Measurements from ENCODE around the gene USP9Y. TPM values are rescaled to one million over a fixed set of nuclear protein-coding genes. Genes with fewer than 3 reads are reported as not detected.

Gene USP9Y
- total and polyA plus RNA-seq, 4 experiments from 2014 or later: 56.3 to 58.9 TPM; not detected in 2

DNA sequence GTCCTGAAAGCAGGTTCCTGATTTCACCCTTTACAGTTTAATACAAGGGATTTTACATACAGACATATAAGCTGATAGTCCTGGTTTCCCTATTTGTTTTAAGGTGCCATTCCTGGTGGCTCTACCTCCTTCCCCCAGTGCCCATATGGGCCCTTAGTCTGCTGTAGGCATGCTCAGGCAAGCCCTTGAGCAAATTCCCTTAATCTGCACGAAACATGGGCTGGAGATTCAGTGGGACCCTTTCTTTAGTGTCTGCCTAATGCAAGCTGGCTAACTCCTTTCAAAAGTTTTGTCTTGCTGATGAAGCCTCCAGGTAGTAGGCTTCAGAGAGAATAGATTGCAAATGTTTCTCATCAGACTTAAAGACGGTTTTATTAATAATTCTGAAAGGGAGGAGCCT lies 22.9 kb upstream of the USP9Y start:
- no peak for DNase-seq
- ChIA-PET CTCF (ENCODE audit: partially characterized antibody) (no interaction called here), POLR2A (ENCODE audit: partially characterized antibody) (no interaction called here)
- Mint-ChIP-seq H3K36me3 (peaks cover 0 to 11% of the 10 kb centered on the region in 2 donors), H3K4me1 (peaks cover 0 to 46% (median 14%) of the 10 kb centered on the region in 4 donors), H3K4me3 (peak overlapping the region in 2 of 8 donors; percentile 20 to 25), H3K27me3 (no peaks in the 10 kb centered on the region), H3K9me3 (no peaks in the 10 kb centered on the region), H3K27ac (no peak overlapping the region)
- Histone ChIP-seq H3K36me3 (ENCODE audit: insufficient read depth, low read length) (no peaks in the 10 kb centered on the region), H3K27me3 (ENCODE audit: insufficient read depth, low read length) (no peaks in the 10 kb centered on the region), H3K4me3 (ENCODE audit: low read length in 2 of 2) (no peak overlapping the region), H3K9me3 (ENCODE audit: control insufficient read depth in 1 of 2, low read length in 2 of 2) (no peaks in the 10 kb centered on the region), H3K4me1 (ENCODE audit: insufficient read depth, low read length) (peaks cover 31% of the 10 kb centered on the region), H3K27ac (ENCODE audit: low read depth, low read length) (no peak overlapping the region)
- intact Hi-C loops (cut with micrococcal nuclease): no loop called here

DNA sequence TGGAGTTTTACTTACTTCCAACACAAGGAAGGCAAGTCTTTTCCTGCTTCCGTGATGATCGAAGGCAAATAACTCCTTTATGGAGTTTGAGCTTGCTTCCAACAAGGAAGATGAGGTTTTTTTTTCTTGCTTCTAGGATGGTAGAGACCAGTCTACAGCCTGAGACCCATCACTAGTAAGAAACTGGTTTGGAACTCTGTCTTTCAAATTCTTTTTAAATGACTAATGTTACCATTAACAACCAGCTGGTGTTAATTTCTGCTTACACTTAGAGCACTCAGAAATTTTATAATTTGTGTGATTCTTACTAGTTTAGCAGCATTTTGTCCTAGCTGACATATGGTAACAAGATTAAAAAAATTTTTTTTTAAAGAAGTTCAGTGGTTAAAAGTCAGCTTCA lies 19.5 kb upstream of the USP9Y start:
- no peaks in the 10 kb centered on the region for H3K27me3 Mint-ChIP-seq
- Histone ChIP-seq H3K9me3 (ENCODE audit: control insufficient read depth in 1 of 2, low read length in 2 of 2) (no peaks in the 10 kb centered on the region), H3K27ac (ENCODE audit: low read depth, low read length) (no peak overlapping the region), H3K36me3 (ENCODE audit: insufficient read depth, low read length) (no peaks in the 10 kb centered on the region), H3K4me3 (ENCODE audit: low read length in 2 of 2) (no peak overlapping the region), H3K27me3 (ENCODE audit: insufficient read depth, low read length) (no peaks in the 10 kb centered on the region), H3K4me1 (ENCODE audit: insufficient read depth, low read length) (peaks cover 31% of the 10 kb centered on the region)
- no peak for DNase-seq
- CTCF ChIA-PET (ENCODE audit: partially characterized antibody): no interaction called here
- no peaks in the 10 kb centered on the region for H3K9me3 Mint-ChIP-seq
- intact Hi-C loops (cut with micrococcal nuclease): no loop called here
- H3K36me3 Mint-ChIP-seq: peaks cover 0 to 17% of the 10 kb centered on the region in 2 donors
- POLR2A ChIA-PET (ENCODE audit: partially characterized antibody): no interaction called here
- H3K4me3 Mint-ChIP-seq: peak overlapping the region in 1 of 8 donors; percentile 35
- peaks cover 0 to 44% (median 15%) of the 10 kb centered on the region in 4 donors for H3K4me1 Mint-ChIP-seq
- H3K27ac Mint-ChIP-seq: peak overlapping the region in 1 of 7 donors; percentile 35

DNA sequence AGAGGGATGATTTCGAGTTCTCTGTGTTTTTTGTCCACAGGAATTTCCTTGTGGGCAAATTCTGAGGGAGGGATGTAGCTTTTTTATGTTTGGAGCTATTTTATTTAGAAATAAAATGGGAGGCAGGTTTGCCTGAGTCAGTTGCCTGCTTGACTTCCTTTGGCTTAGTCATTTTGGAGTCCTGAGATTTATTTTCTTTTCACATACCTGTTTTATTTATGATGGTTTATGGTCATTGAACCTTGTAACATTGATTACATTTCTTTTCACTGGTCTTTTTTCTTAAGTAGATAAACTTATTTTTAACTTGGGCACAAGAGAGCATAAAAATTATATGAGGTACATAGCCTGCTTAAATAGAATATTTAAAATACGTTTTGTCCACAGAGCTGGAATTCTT lies 12.7 kb upstream of the USP9Y start:
- Histone ChIP-seq H3K27ac (ENCODE audit: low read depth, low read length) (no peak overlapping the region), H3K9me3 (ENCODE audit: control insufficient read depth in 1 of 2, low read length in 2 of 2) (no peaks in the 10 kb centered on the region), H3K4me1 (ENCODE audit: insufficient read depth, low read length) (no peaks in the 10 kb centered on the region), H3K27me3 (ENCODE audit: insufficient read depth, low read length) (no peaks in the 10 kb centered on the region), H3K36me3 (ENCODE audit: insufficient read depth, low read length) (no peaks in the 10 kb centered on the region), H3K4me3 (ENCODE audit: low read length in 2 of 2) (no peak overlapping the region)
- H3K27ac Mint-ChIP-seq: peak overlapping the region in 1 of 7 donors; percentile 44
- DNase-seq: no peak
- H3K36me3 Mint-ChIP-seq: peaks cover 0 to 44% of the 10 kb centered on the region in 2 donors
- H3K4me3 Mint-ChIP-seq: no peak overlapping the region
- ChIA-PET POLR2A (ENCODE audit: partially characterized antibody) (no interaction called here), CTCF (ENCODE audit: partially characterized antibody) (no interaction called here)
- peaks cover 0 to 9% (median 0%) of the 10 kb centered on the region in 4 donors for H3K4me1 Mint-ChIP-seq
- H3K27me3 Mint-ChIP-seq: no peaks in the 10 kb centered on the region
- intact Hi-C loops (cut with micrococcal nuclease): no loop called here
- H3K9me3 Mint-ChIP-seq: no peaks in the 10 kb centered on the region

DNA sequence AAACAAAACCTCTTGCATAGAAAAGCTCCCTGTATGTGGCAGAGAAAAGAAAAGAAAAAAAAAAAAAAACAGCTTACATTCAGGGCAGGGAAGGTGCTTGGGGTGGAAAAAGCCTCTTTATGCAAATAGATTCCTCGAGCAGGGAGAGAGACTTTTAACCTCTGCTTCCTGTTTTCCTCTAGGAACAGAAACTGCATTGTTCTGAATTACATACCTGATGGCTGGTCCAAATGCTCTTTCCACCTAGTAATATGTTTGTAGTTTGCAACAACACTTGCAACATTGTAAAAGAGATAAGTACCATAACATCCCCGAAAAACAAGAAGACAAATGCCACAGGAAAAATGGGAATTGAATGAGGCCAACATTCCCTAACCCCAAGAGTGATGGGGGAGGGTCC lies 944 bp upstream of the USP9Y start:
- Histone ChIP-seq H3K4me3 (ENCODE audit: low read length in 2 of 2) (no peak overlapping the region), H3K27me3 (ENCODE audit: insufficient read depth, low read length) (no peaks in the 10 kb centered on the region), H3K36me3 (ENCODE audit: insufficient read depth, low read length) (no peaks in the 10 kb centered on the region), H3K27ac (ENCODE audit: low read depth, low read length) (no peak overlapping the region), H3K9me3 (ENCODE audit: control insufficient read depth in 1 of 2, low read length in 2 of 2) (no peaks in the 10 kb centered on the region), H3K4me1 (ENCODE audit: insufficient read depth, low read length) (no peaks in the 10 kb centered on the region)
- intact Hi-C loops (cut with micrococcal nuclease): no loop called here
- Mint-ChIP-seq H3K27me3 (no peaks in the 10 kb centered on the region), H3K36me3 (peaks cover 0 to 41% of the 10 kb centered on the region in 2 donors), H3K9me3 (peaks cover 0 to 3% (median 0%) of the 10 kb centered on the region in 8 donors), H3K4me3 (no peak overlapping the region), H3K4me1 (peaks cover 0 to 7% (median 3%) of the 10 kb centered on the region in 4 donors), H3K27ac (no peak overlapping the region)
- POLR2A ChIA-PET (ENCODE audit: partially characterized antibody): no interaction called here
- DNase-seq: no peak
- CTCF ChIA-PET (ENCODE audit: partially characterized antibody): no interaction called here

DNA sequence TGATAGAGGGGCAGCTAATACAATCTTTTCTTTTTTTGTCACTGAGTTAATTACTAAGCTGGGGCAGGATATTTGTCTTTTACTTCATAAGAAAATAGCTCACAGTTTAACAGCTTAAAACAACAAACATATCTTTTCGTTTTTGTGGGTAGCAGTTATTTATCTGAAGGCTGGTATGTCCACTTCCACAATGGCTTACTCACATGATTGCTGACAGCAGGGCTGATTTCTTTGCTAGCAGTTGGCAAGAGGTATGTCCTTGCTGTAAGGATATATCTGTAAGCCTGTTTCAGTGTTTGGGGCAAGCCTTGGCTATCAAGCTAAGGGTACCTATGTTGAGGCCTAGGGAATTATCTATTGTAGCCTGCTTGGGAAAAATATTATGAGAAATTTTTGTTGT lies 1.1 kb downstream of the USP9Y start:
- peaks cover 0 to 50% of the 10 kb centered on the region in 2 donors for H3K36me3 Mint-ChIP-seq

DNA sequence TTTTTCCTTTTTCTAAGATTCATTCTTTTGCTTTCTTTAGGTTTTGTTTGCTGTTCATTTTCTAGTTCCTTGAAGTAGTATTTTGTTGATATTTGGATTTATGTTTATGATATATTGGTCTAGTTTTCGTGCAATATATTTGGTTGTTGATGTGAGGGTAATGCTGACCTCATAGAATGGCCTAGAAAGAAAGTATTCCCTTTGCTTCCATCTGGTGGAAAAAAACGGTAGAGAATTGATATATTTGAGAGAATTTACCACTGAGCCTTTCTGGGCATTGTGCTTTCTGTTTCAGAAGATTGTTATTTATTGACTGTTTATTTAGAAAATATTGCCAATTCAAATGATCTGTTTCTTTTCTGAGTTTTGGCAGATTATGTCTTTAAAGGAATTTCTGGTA lies 9.4 kb downstream of the USP9Y start:
- ChIA-PET POLR2A (ENCODE audit: partially characterized antibody) (no interaction called here), CTCF (ENCODE audit: partially characterized antibody) (no interaction called here)
- H3K36me3 Mint-ChIP-seq: peaks cover 0 to 42% of the 10 kb centered on the region in 2 donors
- DNase-seq: no peak
- Histone ChIP-seq H3K27ac (ENCODE audit: low read depth, low read length) (no peak overlapping the region), H3K4me1 (ENCODE audit: insufficient read depth, low read length) (peaks cover 8% of the 10 kb centered on the region), H3K9me3 (ENCODE audit: control insufficient read depth in 1 of 2, low read length in 2 of 2) (no peaks in the 10 kb centered on the region), H3K27me3 (ENCODE audit: insufficient read depth, low read length) (no peaks in the 10 kb centered on the region), H3K4me3 (ENCODE audit: low read length in 2 of 2) (no peak overlapping the region), H3K36me3 (ENCODE audit: insufficient read depth, low read length) (no peaks in the 10 kb centered on the region)
- peak overlapping the region in 1 of 7 donors; percentile 60 for H3K27ac Mint-ChIP-seq
- intact Hi-C loops (cut with micrococcal nuclease): no loop called here
- peaks cover 0 to 29% (median 7%) of the 10 kb centered on the region in 4 donors for H3K4me1 Mint-ChIP-seq
- H3K4me3 Mint-ChIP-seq: no peak overlapping the region
- H3K27me3 Mint-ChIP-seq: no peaks in the 10 kb centered on the region
- no peaks in the 10 kb centered on the region for H3K9me3 Mint-ChIP-seq

More for the DNA sequence above, 1.1 kb downstream of the USP9Y start:
- peak overlapping the region in 1 of 7 donors; percentile 65 for H3K27ac Mint-ChIP-seq
- no peak overlapping the region for H3K4me3 Mint-ChIP-seq
- H3K27ac ChIP-seq (ENCODE audit: low read depth, low read length): no peak overlapping the region
- peaks cover 0 to 3% (median 0%) of the 10 kb centered on the region in 8 donors for H3K9me3 Mint-ChIP-seq
- no peaks in the 10 kb centered on the region for H3K36me3 ChIP-seq (ENCODE audit: insufficient read depth, low read length)
- H3K4me3 ChIP-seq (ENCODE audit: low read length in 2 of 2): no peak overlapping the region
- intact Hi-C loops (cut with micrococcal nuclease): no loop called here
- no peaks in the 10 kb centered on the region for H3K27me3 ChIP-seq (ENCODE audit: insufficient read depth, low read length)
- CTCF ChIA-PET (ENCODE audit: partially characterized antibody): no interaction called here
- POLR2A ChIA-PET (ENCODE audit: partially characterized antibody): no interaction called here
- H3K9me3 ChIP-seq (ENCODE audit: control insufficient read depth in 1 of 2, low read length in 2 of 2): no peaks in the 10 kb centered on the region
- no peak for DNase-seq
- H3K4me1 Mint-ChIP-seq: peaks cover 0 to 18% (median 3%) of the 10 kb centered on the region in 4 donors
- no peaks in the 10 kb centered on the region for H3K4me1 ChIP-seq (ENCODE audit: insufficient read depth, low read length)
- no peaks in the 10 kb centered on the region for H3K27me3 Mint-ChIP-seq

DNA sequence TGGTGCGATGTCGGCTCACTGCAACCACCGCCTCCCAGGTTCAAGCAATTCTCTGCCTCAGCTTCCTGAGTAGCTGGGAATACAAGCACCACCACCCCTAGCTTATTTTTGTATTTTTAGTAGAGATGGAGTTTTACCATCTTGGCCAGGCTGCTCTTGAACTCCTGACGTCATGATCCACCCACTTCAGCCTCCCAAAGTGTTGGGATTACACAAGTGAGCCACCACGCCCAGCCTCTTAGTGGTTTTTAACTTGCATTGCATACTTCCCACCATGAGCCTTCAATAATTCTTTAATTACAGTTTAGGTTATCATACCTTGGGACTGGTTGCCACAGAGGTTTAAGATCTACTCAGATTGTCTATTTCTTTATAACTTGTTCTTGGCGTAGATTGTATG lies 14.3 kb downstream of the USP9Y start:
- Histone ChIP-seq H3K27me3 (ENCODE audit: insufficient read depth, low read length) (no peaks in the 10 kb centered on the region), H3K4me1 (ENCODE audit: insufficient read depth, low read length) (peaks cover 6% of the 10 kb centered on the region), H3K9me3 (ENCODE audit: control insufficient read depth in 1 of 2, low read length in 2 of 2) (no peaks in the 10 kb centered on the region), H3K36me3 (ENCODE audit: insufficient read depth, low read length) (no peaks in the 10 kb centered on the region), H3K27ac (ENCODE audit: low read depth, low read length) (no peak overlapping the region), H3K4me3 (ENCODE audit: low read length in 2 of 2) (no peak overlapping the region)
- intact Hi-C loops (cut with micrococcal nuclease): no loop called here
- POLR2A ChIA-PET (ENCODE audit: partially characterized antibody): no interaction called here
- Mint-ChIP-seq H3K27me3 (no peaks in the 10 kb centered on the region), H3K4me1 (peaks cover 0 to 11% (median 3%) of the 10 kb centered on the region in 4 donors), H3K9me3 (no peaks in the 10 kb centered on the region), H3K4me3 (no peak overlapping the region), H3K27ac (no peak overlapping the region), H3K36me3 (peaks cover 0 to 41% of the 10 kb centered on the region in 2 donors)
- DNase-seq: no peak
- CTCF ChIA-PET (ENCODE audit: partially characterized antibody): no interaction called here

DNA sequence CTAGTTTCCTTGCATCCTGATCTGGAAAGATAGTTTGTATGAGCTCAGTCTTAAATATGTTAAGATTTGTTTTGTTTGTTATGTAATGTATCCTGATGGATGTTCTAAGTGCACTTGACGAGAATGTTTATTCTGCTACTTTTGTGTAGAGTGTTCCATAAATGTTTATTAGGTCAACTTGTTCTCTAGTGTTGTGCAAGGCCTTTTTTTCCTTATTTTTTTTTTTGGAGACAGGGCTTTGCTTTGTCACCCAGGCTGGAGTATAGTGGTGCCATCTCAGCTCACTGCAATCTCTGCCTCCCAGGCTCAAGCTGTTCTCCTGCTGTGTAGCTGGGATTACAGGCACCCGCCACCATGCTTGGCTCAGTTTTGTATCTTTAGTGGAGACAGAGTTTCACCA lies 28.7 kb downstream of the USP9Y start:
- Histone ChIP-seq H3K4me1 (ENCODE audit: insufficient read depth, low read length) (no peaks in the 10 kb centered on the region), H3K27me3 (ENCODE audit: insufficient read depth, low read length) (no peaks in the 10 kb centered on the region), H3K9me3 (ENCODE audit: control insufficient read depth in 1 of 2, low read length in 2 of 2) (no peaks in the 10 kb centered on the region), H3K4me3 (ENCODE audit: low read length in 2 of 2) (no peak overlapping the region), H3K27ac (ENCODE audit: low read depth, low read length) (no peak overlapping the region), H3K36me3 (ENCODE audit: insufficient read depth, low read length) (no peaks in the 10 kb centered on the region)
- no peaks in the 10 kb centered on the region for H3K27me3 Mint-ChIP-seq
- H3K4me1 Mint-ChIP-seq: peaks cover 0 to 14% (median 4%) of the 10 kb centered on the region in 4 donors
- no peak for DNase-seq
- ChIA-PET CTCF (ENCODE audit: partially characterized antibody) (no interaction called here), POLR2A (ENCODE audit: partially characterized antibody) (interaction anchor here (0.7 kb wide), 1 partner anchor 131 kb away, joined by 3 read pairs; no protein-coding TSS in a partner anchor)
- H3K36me3 Mint-ChIP-seq: peaks cover 0 to 53% of the 10 kb centered on the region in 2 donors
- H3K9me3 Mint-ChIP-seq: no peaks in the 10 kb centered on the region
- intact Hi-C loops (cut with micrococcal nuclease): no loop called here
- no peak overlapping the region for H3K27ac Mint-ChIP-seq
- no peak overlapping the region for H3K4me3 Mint-ChIP-seq

Data from CD4-positive, alpha-beta memory T cell (primary cell).